ENCODE results near the gene PPP6R1. TPM values are rescaled to one million over a fixed set of nuclear protein-coding genes. Genes with fewer than 3 reads are reported as not detected.

The PPP6R1 gene
- polyA plus RNA-seq, 1 donor = 65.1 TPM

Other genes starting within 250 kb of the PPP6R1 start
- 0.13 TPM for gene GP6, start 220.8 kb downstream of the PPP6R1 start, polyA plus RNA-seq
- gene RDH13, start 195.9 kb downstream of the PPP6R1 start, polyA plus RNA-seq = 19.9 TPM
- 20.9 TPM for gene EPS8L1, start 183.1 kb downstream of the PPP6R1 start, polyA plus RNA-seq
- gene PPP1R12C, start 141.4 kb downstream of the PPP6R1 start, polyA plus RNA-seq = 94.4 TPM
- gene TNNT1, start 109.8 kb downstream of the PPP6R1 start, polyA plus RNA-seq = 10.2 TPM
- gene TNNI3, start 101.3 kb downstream of the PPP6R1 start, polyA plus RNA-seq = 0.88 TPM
- gene DNAAF3, start 92.4 kb downstream of the PPP6R1 start, polyA plus RNA-seq = 0.99 TPM
- 9.1 TPM for gene SYT5, start 78.7 kb downstream of the PPP6R1 start, polyA plus RNA-seq
- gene PTPRH, start 49.5 kb downstream of the PPP6R1 start, polyA plus RNA-seq = 28.1 TPM
- gene TMEM86B, start 30.3 kb downstream of the PPP6R1 start, polyA plus RNA-seq = 69.0 TPM
- 29.4 TPM for gene HSPBP1, start 21.1 kb upstream of the PPP6R1 start, polyA plus RNA-seq
- 9.7 TPM for gene BRSK1, start 25.0 kb upstream of the PPP6R1 start, polyA plus RNA-seq
- gene TMEM150B, start 66.3 kb upstream of the PPP6R1 start, polyA plus RNA-seq = 71.4 TPM
- gene KMT5C, start 80.9 kb upstream of the PPP6R1 start, polyA plus RNA-seq = 21.5 TPM
- 1.3 TPM for gene COX6B2, start 95.7 kb upstream of the PPP6R1 start, polyA plus RNA-seq
- gene GARIN5B, start 104.2 kb upstream of the PPP6R1 start, polyA plus RNA-seq = 0.03 TPM
- 0.66 TPM for gene IL11, start 111.4 kb upstream of the PPP6R1 start, polyA plus RNA-seq
- 0.93 TPM for gene TMEM190, start 117.8 kb upstream of the PPP6R1 start, polyA plus RNA-seq
- gene TMEM238, start 125.3 kb upstream of the PPP6R1 start, polyA plus RNA-seq = 8.7 TPM
- gene RPL28, start 126.9 kb upstream of the PPP6R1 start, polyA plus RNA-seq = 2,127 TPM
- gene UBE2S, start 148.8 kb upstream of the PPP6R1 start, polyA plus RNA-seq = 29.9 TPM
- gene SHISA7, start 184.3 kb upstream of the PPP6R1 start, polyA plus RNA-seq = 1.1 TPM
- gene ISOC2, start 202.6 kb upstream of the PPP6R1 start, polyA plus RNA-seq = 30.4 TPM
- not detected for gene C19orf85, start 205.7 kb upstream of the PPP6R1 start, polyA plus RNA-seq
- gene ZNF628, start 217.6 kb upstream of the PPP6R1 start, polyA plus RNA-seq = 5.6 TPM
- 14.0 TPM for gene NAT14, start 226.2 kb upstream of the PPP6R1 start, polyA plus RNA-seq
- 4.0 TPM for gene SSC5D, start 229.4 kb upstream of the PPP6R1 start, polyA plus RNA-seq